Esophagus muscularis mucosa (tissue), 3 donors: ENCODE measurements around the gene AMN1.

Experiments used
- CTCF ChIP-seq, 3 experiments: fragments of 200-600 bp in 2 of 3; fragments of 450-650 bp in 1 of 3; sonication (generic) in 2 of 3; IDR thresholded peaks; one replicate each; pipeline ENCODE4 v1.5.1; 2017 to 2019; ENCODE audit warnings: antibody characterized with exemption in 3 of 3, mild to moderate bottlenecking in 2 of 3, moderate library complexity in 1 of 3
- POLR2A ChIP-seq: fragments of 450-650 bp; IDR thresholded peaks from one replicate; pipeline ENCODE4 v1.6.1; 2017; ENCODE audit warnings: antibody characterized with exemption, moderate library complexity, mild to moderate bottlenecking, low read depth

- no peak for TF ChIP-seq CTCF (IDR thresholded peaks at IDR 0.05)
- no peak for TF ChIP-seq POLR2A
Measured at GRCh38 chr12:31645924-31646323, 82.9 kb downstream of the AMN1 start.
